ENCODE results near the gene FAM237B. TPM values are rescaled to one million over a fixed set of nuclear protein-coding genes. Genes with fewer than 3 reads are reported as not detected.
"Not testable (repeated sequence)": the region's sequence is repeated elsewhere in the genome, so short reads cannot be mapped to it uniquely, and the experiment has no call there.

Gene FAM237B
- total RNA-seq (ENCODE audit: unreplicated experiment): not detected
- long read RNA-seq: 0 reads

DNA sequence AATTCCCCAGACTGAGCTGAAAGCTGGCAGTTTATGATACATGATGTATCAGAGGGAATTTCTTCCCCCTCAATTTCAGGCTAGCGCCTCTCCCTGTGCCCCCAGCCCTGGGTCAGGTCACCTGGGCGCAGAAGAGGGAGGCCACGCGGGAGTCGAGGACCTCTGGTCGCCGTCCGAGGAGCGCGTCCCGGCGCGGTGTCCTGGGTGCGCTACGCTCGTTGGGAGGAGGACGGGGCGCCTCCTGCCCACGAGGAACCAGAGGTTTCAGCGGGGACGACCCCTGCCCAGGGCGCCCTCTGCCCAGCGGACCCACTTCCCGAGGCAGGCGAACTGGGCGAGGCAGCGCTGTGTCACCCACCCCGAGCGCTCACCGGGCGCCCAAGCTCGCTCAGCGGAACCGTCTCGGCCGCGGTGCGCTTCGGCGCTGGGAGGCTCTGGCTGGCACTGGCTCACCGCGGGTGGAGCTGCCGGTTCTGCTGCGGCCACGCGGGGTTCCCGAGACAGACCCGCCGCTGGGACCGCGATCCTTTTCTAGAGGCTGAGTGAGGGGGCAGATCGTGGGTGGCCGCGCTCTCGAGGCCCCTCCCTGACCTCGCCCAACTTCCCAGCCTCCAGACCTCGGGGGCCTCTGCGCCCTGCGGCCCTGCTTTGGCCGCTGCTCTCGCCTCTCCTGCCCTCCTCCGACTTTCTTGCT lies at the start of gene FAM237B:
Gene FAM237B, minus strand, starts transcription at position 504 of the 694 bp plus-strand sequence. CDS start 1,556 bp downstream, outside the sequence.
- Mint-ChIP-seq H3K4me1 (ENCODE audit: unreplicated experiment) (peaks cover 10% of the 10 kb centered on the region), H3K9me3 (ENCODE audit: unreplicated experiment) (no peaks in the 10 kb centered on the region), H3K36me3 (ENCODE audit: low read depth, unreplicated experiment) (no peaks in the 10 kb centered on the region), H3K4me3 (ENCODE audit: unreplicated experiment) (peak within 1 kb of the TSS; percentile 80), H3K27me3 (ENCODE audit: unreplicated experiment) (peaks cover 16% of the 10 kb centered on the region), H3K27ac (ENCODE audit: unreplicated experiment) (no peak within 1 kb of the TSS)
- TF ChIP-seq, protein P1, sequence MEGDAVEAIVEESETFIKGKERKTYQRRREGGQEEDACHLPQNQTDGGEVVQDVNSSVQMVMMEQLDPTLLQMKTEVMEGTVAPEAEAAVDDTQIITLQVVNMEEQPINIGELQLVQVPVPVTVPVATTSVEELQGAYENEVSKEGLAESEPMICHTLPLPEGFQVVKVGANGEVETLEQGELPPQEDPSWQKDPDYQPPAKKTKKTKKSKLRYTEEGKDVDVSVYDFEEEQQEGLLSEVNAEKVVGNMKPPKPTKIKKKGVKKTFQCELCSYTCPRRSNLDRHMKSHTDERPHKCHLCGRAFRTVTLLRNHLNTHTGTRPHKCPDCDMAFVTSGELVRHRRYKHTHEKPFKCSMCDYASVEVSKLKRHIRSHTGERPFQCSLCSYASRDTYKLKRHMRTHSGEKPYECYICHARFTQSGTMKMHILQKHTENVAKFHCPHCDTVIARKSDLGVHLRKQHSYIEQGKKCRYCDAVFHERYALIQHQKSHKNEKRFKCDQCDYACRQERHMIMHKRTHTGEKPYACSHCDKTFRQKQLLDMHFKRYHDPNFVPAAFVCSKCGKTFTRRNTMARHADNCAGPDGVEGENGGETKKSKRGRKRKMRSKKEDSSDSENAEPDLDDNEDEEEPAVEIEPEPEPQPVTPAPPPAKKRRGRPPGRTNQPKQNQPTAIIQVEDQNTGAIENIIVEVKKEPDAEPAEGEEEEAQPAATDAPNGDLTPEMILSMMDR (IDR thresholded peaks at IDR 0.05; ENCODE audit: unreplicated experiment): no peak
- peak; percentile 51 for DNase-seq (ENCODE audit: low spot score)

GRCh38 chr7:90351987-90352386 lies 30.9 kb upstream of the FAM237B start:
- TF ChIP-seq, protein P1 (IDR thresholded peaks at IDR 0.05; ENCODE audit: unreplicated experiment): no peak
- no peak overlapping the region for H3K27ac Mint-ChIP-seq (ENCODE audit: unreplicated experiment)
- H3K4me1 Mint-ChIP-seq (ENCODE audit: unreplicated experiment): peaks cover 7% of the 10 kb centered on the region
- peaks cover under 1% of the 10 kb centered on the region for H3K27me3 Mint-ChIP-seq (ENCODE audit: unreplicated experiment)
- no peaks in the 10 kb centered on the region for H3K9me3 Mint-ChIP-seq (ENCODE audit: unreplicated experiment)
- no peak overlapping the region for H3K4me3 Mint-ChIP-seq (ENCODE audit: unreplicated experiment)
- peaks cover 15% of the 10 kb centered on the region for H3K36me3 Mint-ChIP-seq (ENCODE audit: low read depth, unreplicated experiment)
- no peak for DNase-seq (ENCODE audit: low spot score)

GRCh38 chr7:90350032-90350431 lies 28.9 kb upstream of the FAM237B start:
- H3K4me3 Mint-ChIP-seq (ENCODE audit: unreplicated experiment); DNase-seq (ENCODE audit: low spot score); H3K9me3 Mint-ChIP-seq (ENCODE audit: unreplicated experiment); H3K27me3 Mint-ChIP-seq (ENCODE audit: unreplicated experiment); H3K27ac Mint-ChIP-seq (ENCODE audit: unreplicated experiment); H3K36me3 Mint-ChIP-seq (ENCODE audit: low read depth, unreplicated experiment): not testable (repeated sequence)
- H3K4me1 Mint-ChIP-seq (ENCODE audit: unreplicated experiment): peaks cover 12% of the 10 kb centered on the region

- TF ChIP-seq, protein P1 (IDR thresholded peaks at IDR 0.05; ENCODE audit: unreplicated experiment): no peak
- Mint-ChIP-seq H3K36me3 (ENCODE audit: low read depth, unreplicated experiment) (peaks cover 5% of the 10 kb centered on the region), H3K4me3 (ENCODE audit: unreplicated experiment) (no peak overlapping the region), H3K27me3 (ENCODE audit: unreplicated experiment) (peaks cover 8% of the 10 kb centered on the region), H3K9me3 (ENCODE audit: unreplicated experiment) (no peaks in the 10 kb centered on the region), H3K27ac (ENCODE audit: unreplicated experiment) (no peak overlapping the region), H3K4me1 (ENCODE audit: unreplicated experiment) (peaks cover 12% of the 10 kb centered on the region)
- no peak for DNase-seq (ENCODE audit: low spot score)
Observed at GRCh38 chr7:90349305-90349704, 28.2 kb upstream of the FAM237B start.

DNA sequence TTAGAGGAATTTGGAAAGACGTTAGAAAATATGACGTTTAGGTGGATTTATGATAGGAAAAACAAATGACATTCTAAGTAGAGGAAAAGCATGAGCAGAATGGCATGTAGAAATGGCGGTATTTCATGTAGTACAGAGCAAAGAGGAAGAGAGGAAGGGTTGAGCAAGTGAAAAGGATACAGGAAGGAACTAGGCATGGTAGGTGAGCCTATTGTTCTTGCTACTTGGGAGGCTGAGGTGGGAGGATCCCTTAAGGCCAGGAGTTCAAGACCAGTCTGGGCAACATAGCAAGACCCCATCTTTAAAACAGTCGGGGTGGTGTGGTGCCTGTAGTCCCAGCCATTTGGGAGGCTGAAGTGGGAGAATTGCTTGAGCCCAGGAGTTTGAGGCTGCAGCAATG lies 26.7 kb upstream of the FAM237B start:
- no peak for DNase-seq (ENCODE audit: low spot score)
- Mint-ChIP-seq H3K4me3 (ENCODE audit: unreplicated experiment) (peak overlapping the region; percentile 97), H3K27ac (ENCODE audit: unreplicated experiment) (peak overlapping the region; percentile 15), H3K36me3 (ENCODE audit: low read depth, unreplicated experiment) (peaks cover 5% of the 10 kb centered on the region), H3K27me3 (ENCODE audit: unreplicated experiment) (peaks cover 8% of the 10 kb centered on the region), H3K4me1 (ENCODE audit: unreplicated experiment) (peaks cover 12% of the 10 kb centered on the region), H3K9me3 (ENCODE audit: unreplicated experiment) (no peaks in the 10 kb centered on the region)
- TF ChIP-seq, protein P1 (IDR thresholded peaks at IDR 0.05; ENCODE audit: unreplicated experiment): no peak
